SK-MEL-5 (cell line): Measurements from ENCODE around the gene HSF5. TPM values are rescaled to one million over a fixed set of nuclear protein-coding genes. Genes with fewer than 3 reads are reported as not detected.

ENCODE experiments used
- DNase-seq: peaks from one replicate; pipeline ENCODE4 v3.0.0-alpha.2; 2016; ENCODE audit warnings: low read depth, low spot score
- in situ Hi-C: cut with HindIII; loops from 2 replicates; pipeline ENCODE4 v1.10.0; 2016; ENCODE audit warnings: low sequenced_read_pairs, high pct_unique_total_duplicates, low pct_unique_long_range_greater_than_20kb
- total RNA-seq: library from RNA; depleted of rRNA; stranded (reverse); fragments of >200 nt; shearing (Covaris generic); gene quantifications from 2 replicates; pipeline ENCODE4 v1.2.3, GENCODE V29; 2014

Gene HSF5
- total RNA-seq, 1 experiment from 2014 or later = not detected

DNA sequence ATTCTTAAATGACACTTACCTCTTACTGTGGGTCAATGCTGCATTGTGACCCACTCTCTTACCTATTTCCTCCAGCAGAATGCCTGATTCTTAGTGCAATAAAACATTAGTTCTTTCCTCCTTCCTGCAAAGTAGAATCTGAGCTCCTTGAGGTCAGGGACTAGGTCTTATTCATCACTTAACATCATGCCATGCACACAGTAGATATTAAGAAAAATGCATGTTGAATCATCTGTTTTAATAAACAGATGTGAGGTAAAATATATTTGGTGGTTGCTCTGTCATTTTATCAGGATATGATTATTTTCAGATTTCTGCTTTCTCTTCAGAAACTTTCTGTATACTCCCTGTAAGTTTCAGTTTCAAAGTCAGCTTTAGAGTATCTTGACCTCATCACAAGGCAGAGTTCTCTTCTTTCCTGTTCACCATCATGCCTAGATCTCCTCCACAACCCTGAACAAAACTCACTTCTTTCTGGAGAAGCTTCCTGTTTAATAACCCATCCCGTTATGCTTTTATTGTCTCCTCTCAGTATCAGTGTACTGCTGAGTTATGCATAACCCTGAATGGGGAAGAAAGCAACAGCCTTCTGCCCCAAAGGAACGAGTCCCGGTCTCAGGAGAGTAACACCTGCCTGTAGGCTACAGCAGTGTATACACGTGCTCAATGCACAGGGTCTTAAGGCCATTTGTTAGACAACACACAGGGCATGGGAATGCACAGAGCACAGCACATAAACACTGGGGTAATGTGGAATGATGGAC is 105.9 kb downstream of the HSF5 start:
- DNase-seq = no peak
- in situ Hi-C loops = no loop called here

DNA sequence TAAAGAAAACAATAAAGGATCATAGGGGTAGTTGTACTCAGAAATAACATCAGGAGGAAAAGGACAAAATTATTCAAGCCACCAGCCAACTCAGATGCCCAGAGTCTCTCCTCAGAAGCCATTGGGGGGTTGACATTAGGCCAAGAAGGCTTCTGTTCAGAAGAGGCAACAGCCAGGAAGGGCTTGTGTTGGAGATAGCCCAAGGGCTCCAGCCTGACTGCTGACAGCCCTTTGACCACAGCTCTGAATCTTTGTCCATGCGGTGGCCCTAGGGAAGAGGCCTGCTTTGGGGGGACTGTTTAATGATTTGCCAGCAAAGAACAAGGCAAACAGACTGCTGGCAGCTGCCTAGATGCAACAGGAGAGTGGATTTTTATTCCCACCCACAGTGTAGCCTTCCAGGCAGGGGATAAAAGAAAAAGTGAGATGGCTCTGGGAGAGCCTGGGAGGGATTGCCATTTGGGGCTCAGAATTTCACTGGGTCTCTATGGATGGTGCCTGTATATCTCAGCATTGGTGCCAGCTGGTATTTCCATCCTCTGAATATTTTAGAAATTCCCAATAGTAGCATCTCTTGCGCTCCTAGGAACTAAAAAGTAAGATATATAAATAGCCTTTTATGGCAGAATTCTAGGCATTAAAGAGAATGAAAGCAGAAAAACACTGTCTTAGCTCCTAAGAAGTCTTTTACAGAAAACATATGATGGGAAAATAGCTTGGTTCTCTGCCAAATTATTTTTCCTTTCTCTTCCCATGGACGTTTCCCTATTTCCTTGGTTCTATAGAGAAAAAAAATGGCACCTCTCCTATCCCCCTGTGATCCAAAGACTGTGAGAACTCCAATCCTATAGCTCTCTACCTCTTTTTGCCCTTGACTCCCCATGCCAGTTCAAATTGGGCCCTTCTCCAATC is 106.8 kb downstream of the HSF5 start:
- DNase-seq = peak; percentile 29
- in situ Hi-C loops = no loop called here

DNA sequence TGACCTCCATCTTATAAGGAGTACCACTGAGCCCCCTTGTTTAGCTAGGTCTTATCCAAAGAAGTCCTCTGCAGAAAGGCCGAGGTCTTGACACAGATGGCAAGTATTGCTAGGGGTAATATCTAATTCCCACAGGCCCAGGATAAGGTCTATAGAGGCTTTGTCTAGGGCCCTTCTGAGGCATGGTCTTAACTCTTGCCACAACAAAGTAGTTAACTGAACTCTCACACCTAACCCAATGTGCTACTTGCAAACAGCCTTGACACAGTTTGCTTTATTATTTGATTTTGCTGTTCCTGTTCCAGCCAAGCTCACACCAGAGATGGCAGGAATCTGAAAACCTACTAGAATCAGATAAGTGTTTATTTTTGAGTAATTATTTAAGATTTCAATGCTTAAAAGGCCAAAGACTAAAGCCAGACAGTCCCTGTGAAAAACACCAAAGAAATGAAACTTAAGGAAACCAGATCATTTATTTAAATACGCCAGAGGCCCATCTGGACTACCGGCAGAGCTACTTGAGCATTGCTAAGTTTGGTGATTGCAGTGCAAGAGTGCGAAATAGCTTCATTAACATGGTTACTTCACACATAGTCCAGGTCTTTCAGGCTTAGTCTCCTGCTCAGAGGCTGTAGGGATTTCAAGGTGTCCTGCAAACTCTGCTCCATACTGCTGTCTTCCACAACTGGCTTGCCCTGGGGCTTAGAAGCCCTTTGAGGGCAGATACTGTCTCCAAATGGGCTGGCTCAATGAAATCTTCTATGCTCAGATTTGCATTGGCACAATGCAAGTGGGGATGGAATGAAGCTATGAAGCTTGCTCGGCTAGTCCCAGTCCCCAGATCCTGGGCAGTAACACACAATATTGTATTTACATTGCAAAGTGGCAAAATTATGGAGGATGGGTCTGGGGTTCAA is 107.7 kb downstream of the HSF5 start:
- in situ Hi-C loops = no loop called here

DNA sequence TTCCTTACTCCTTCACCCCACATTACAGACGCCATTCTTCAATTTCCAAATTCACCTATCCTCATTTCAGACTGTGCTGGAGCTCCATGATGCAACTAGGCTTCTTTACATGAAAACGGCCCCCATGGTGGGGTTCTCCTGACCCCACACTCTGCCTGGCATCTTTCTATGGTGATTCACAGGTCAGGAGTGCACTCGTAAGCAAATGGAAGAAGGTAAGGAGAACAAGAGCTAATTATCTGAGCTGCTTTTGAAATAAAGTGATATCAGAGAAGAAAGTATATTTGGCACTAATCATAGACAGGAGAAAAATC is 108.7 kb downstream of the HSF5 start:
- no peak for DNase-seq
- in situ Hi-C loops = no loop called here

More for the DNA sequence above, 107.7 kb downstream of the HSF5 start:
- DNase-seq = no peak

DNA sequence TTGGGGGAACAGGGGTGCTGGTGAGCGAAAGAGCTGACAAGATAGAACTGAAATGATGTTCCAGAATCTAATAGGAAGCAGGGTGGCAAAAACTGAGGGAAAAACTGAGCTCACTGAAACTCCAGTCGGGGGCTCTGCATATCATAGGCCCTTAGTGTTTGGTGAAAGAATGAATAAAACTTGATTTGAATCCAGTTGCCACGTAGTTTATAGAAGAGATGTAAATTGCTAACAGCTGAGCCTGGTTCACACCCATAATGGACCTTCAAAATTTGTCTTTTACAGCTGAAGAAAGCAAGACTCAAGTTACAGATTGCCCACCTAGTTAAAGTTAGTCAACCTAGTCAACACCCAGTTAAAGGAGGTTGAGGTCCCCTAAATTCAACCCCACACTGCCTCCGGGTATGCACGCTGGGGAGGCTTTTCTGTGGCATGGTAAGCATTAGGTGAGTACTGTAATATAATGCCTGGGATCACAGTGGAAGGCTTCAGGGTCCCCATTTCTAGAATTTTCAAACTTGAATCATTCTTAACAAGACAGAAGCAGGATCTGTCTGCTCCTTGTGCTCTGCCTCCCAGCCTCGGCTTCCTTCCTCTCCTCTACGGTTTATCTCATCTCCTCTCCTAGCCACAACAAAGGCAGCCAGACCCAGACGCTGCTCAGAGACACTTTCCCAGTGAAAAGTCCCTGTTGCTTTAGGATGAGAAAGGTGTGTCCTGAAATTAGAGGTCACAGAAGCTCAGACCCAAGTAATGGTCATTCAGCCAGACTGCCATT is 109.3 kb downstream of the HSF5 start:
- in situ Hi-C loops = no loop called here
- no peak for DNase-seq

DNA sequence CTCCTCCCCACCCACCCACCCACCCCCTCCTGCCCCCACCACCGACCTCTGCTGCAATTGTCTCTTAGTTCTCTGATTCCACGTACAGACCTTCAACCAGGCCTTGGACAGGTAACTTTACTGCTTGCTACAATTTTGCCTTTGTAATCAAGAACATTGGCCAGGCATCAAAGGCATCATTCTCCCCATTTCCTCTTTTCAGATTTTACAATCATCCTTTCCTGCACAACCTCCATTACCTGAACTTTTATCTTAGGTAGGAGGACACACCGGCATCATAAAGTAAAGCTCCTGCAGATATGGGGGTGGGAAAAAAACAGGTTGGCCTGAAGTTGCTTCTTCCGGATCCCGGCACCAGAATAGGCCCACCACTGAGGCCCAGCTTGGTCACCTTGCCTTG is 110.5 kb downstream of the HSF5 start:
- DNase-seq = no peak
- in situ Hi-C loops = no loop called here

DNA sequence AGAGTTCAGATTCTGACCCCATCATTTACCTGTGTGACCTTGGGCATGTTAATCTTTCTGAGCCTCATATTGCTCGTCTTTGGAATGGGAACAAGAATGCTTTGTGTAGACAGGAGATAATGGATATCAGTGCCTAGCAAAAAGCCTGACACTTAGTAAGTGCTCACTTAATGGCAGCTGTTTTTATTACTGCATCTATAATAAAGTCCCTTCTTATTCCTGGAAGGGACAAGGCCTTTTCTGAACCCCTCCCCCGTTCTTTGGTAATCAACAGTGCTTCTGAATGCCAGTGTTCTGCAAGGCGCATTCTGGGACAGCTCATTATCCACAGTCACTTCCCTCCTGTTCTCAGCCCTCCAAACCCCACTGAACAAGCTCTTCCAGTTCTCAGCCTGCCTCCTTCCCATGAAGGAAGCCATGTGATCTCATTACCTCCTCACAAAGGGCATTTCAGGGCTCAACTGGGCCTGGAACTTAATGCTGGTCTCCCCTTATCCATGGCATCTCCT is 111.1 kb downstream of the HSF5 start:
- in situ Hi-C loops = no loop called here

DNA sequence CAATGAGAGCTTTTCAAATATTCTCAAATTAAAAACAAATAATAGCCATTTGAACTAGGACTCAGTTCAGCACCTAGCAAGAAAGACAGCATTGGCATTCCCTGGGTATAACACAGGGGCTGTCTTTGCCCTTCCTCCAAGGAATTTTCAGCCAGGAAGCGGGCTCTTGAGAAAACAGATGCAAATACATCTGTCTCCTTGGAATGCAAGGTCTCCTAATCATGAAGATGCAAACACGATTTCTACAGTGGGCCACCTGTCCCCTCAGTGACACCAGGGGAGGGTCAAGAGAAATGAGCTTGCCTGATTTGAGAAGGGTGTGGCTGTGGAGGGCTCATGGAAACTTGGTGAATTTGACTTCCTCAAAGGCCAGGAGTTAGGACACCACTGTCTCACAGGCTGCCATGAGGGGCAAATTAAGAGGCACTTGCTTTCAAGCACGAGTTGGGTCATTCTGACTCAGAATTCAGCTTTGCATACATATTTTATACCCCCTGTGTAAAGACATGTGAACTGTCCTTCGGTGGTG is 111.7 kb downstream of the HSF5 start:
- DNase-seq = no peak
- in situ Hi-C loops = no loop called here

More for the DNA sequence above, 111.1 kb downstream of the HSF5 start:
- DNase-seq = peak; percentile 55

DNA sequence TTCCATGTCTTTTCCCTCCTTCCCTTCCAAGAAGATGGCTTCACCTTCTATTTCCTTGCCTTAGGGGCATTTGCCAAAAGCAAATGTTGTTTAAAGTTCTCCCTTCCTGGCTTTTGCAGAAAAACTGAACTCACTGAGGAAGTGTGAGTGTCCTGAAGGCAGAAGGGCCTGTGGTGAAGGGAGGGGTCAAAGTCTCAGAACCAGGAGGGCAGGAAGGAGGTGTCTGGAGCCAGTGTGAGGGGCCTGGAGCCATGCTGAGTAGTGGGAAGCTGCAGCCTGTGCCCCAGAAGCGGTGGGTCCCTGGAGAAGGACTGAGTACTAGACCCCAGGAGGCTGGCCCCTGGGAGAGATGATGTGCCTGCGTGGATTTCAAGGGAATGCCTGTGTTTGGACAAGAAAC is 112.4 kb downstream of the HSF5 start:
- in situ Hi-C loops = no loop called here
- DNase-seq = no peak

DNA sequence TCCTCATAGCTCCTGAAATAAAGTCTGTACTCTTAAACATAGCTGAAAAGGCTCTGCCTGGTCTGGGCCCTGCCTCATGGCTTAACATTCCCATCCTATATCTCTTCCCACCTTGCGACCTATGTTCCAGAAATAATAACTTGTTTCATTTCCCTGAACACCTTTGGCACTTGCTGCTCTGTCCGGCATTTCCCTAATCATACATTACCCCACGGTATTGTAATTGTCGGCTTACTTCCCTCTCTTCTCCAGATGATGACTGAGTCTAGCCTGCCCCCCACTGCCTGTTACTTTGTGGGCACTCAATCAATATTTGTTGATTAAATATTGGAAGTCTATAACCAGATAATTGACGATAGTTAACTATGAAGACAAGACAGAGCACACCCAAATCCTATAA is 113.0 kb downstream of the HSF5 start:
- in situ Hi-C loops = no loop called here
- DNase-seq = no peak

DNA sequence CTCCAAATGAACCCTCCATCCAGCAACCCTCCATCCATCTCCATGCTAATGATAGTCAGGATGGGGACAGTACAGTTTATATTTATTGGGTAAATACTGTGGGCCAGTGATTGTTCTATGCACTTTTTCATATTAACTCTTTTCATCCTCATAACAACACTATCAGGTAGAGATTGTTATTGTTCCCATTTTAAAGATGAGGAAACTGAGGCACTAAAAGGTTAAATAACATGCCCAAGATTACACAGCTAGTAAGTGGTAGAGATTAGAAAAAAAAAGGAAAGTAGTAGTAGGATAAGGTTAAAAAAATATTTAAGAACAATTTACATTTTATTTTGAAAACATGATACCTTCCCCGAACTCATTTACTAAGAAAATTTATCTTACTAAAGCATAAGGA is 114.3 kb downstream of the HSF5 start:
- in situ Hi-C loops = no loop called here
- no peak for DNase-seq

DNA sequence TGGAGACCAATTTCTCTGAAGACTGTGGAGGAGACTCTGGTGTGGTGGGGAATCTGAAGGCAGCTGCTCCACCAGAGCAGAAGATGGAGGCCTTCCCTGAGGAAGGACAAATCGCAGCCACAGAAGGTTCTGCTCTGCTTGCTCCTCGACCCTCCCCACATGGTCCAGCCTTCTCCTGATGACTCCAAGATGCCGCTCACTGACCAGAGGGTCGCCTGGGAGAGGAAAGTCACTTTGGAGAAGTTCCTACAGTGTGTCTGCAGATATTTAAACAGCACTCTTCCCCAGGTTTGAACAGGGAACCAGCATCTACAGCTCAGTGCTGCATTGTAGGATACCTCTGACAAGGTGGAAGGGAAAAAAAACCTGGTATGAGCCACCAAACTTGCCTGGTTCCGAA is 115.2 kb downstream of the HSF5 start:
- no peak for DNase-seq
- in situ Hi-C loops = no loop called here

DNA sequence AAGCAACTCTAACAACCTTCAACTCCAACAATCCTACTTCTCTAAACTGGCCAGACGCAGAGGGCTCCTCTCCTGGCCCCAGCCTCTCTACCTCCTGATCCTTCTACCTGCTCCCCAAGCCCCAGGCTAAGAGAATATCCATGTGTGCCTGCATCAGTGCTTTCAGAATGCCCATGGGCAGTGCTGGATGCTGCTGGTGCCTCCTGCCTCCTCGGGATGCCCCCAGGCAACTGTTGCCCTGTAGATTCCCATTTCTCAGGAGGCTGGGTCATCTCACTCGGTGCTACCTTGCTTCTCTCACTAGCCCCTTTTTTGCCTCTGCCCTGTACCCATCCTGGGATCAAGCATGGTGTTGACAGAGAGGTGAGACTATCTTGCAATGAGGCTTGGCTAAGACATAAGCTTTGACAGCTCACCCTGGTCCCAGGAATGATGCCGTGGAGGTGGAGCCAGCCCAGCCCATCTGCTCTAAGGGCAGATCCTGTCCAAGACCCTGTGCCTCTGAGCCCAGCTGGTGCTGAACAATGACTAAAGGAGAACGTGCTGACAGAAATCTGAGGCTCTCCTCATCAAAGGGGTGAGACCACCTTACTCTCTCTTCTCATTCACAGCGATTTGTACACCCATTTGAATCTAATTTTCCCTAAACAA is 116.8 kb downstream of the HSF5 start:
- in situ Hi-C loops = no loop called here

DNA sequence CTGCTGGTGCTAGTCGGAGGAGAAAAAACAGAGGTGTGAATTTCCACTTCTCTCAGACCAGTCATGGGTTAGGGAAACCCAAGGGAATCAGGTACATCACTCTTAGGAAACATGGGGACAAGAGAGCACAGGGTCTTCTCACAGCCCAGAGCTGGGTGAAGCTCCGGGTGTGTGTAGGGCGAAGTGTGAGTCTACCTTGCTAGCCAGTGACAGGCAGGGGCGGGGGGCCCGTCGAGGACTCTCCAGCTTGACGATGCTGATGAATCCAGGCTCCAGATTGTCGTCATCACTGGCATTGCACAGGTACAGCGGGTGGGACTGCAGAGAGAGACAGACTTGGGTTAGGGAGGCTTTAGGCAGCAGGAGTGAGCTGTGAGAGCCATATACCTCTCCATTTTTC is 117.5 kb downstream of the HSF5 start:
- in situ Hi-C loops = no loop called here
- no peak for DNase-seq

More for the DNA sequence above, 116.8 kb downstream of the HSF5 start:
- DNase-seq = no peak

DNA sequence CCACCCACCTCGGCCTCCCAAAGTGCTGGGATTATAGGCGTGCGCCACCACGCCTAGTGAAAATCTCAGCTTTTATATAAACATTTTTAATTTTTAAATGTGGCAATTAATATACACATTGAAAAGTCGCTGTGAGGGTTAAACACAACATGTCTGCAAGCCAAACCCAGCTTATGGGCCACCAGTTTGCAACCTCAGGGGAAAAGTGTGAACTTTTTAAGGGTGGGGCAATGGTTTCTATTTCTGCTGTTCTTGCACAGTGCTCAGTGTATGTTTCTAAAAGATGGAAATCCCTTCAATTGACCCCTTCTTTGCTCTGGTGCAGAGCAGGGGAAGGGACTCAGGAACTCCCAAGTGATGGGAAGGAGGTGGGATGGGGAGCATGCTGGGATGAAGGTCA is 117.9 kb downstream of the HSF5 start:
- DNase-seq = no peak
- in situ Hi-C loops = no loop called here
